D721Med (cell line): Measurements from ENCODE around the gene ASIC5.

Experiments
- DNase-seq: peaks from one replicate; pipeline ENCODE4 v3.0.0; 2011; ENCODE audit warnings: low spot score; ENCODE audit not compliant: insufficient read length
- FAIRE-seq: peaks from 2 replicates; lab custom pipeline; 2011; peaks lifted over from hg19 to GRCh38; lab: Jason Lieb, UNC
- TF ChIP-seq, protein P1 (sequence below): IDR thresholded peaks from 2 replicates; pipeline ENCODE4 v1.5.1; 2012; ENCODE audit warnings: mild to moderate bottlenecking, control low read depth; ENCODE audit not compliant: insufficient read depth; ENCODE audit errors: missing control alignments

Gene ASIC5, protein sequence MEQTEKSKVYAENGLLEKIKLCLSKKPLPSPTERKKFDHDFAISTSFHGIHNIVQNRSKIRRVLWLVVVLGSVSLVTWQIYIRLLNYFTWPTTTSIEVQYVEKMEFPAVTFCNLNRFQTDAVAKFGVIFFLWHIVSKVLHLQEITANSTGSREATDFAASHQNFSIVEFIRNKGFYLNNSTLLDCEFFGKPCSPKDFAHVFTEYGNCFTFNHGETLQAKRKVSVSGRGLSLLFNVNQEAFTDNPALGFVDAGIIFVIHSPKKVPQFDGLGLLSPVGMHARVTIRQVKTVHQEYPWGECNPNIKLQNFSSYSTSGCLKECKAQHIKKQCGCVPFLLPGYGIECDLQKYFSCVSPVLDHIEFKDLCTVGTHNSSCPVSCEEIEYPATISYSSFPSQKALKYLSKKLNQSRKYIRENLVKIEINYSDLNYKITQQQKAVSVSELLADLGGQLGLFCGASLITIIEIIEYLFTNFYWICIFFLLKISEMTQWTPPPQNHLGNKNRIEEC

DNA sequence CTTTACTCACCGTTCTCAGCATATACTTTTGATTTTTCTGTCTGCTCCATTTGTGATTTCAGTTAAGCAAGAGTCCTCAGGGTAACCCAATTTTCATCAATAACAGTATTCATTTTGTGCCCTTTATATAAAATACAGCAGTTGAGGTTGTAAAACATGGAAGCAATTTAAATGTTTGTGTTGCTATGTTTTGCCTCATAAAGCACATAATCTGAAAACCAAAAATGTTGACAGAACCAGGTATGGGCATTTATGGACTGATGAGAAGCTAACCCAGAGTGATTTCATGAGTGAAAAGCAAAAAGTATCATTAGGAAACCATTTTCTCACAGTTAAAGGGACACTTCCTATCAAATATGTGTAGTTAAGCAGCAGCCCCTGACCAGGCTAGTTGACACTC, at the start of gene ASIC5:
Gene ASIC5, minus strand, starts transcription at position 101 of the 400 bp plus-strand sequence. Its CDS starts 51 bp downstream, at position 50.
- no peak for FAIRE-seq
- TF ChIP-seq, protein P1, sequence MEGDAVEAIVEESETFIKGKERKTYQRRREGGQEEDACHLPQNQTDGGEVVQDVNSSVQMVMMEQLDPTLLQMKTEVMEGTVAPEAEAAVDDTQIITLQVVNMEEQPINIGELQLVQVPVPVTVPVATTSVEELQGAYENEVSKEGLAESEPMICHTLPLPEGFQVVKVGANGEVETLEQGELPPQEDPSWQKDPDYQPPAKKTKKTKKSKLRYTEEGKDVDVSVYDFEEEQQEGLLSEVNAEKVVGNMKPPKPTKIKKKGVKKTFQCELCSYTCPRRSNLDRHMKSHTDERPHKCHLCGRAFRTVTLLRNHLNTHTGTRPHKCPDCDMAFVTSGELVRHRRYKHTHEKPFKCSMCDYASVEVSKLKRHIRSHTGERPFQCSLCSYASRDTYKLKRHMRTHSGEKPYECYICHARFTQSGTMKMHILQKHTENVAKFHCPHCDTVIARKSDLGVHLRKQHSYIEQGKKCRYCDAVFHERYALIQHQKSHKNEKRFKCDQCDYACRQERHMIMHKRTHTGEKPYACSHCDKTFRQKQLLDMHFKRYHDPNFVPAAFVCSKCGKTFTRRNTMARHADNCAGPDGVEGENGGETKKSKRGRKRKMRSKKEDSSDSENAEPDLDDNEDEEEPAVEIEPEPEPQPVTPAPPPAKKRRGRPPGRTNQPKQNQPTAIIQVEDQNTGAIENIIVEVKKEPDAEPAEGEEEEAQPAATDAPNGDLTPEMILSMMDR, result no peak
- no peak for DNase-seq

DNA sequence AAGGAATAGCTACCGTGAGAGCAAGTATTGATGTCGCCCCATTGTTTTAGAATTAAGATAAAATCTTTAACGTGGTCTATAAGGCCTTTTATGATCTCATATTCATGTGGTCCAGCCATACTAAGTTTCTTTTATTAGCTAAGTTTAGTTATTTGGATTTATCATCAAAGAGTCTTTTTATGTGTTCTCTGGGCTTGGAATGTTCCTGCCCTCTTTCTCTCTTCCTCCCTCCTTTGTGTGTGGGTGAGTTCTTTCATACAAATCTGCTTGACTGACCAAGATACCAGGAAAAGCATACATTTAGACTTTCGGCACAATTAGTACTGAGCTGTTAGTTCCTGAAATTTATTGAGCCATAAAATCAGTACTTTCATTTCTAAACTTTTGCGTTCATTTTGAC, 48.7 kb upstream of the ASIC5 start:
- FAIRE-seq (no peak), DNase-seq (no peak)
- TF ChIP-seq, protein P1, result no peak

DNA sequence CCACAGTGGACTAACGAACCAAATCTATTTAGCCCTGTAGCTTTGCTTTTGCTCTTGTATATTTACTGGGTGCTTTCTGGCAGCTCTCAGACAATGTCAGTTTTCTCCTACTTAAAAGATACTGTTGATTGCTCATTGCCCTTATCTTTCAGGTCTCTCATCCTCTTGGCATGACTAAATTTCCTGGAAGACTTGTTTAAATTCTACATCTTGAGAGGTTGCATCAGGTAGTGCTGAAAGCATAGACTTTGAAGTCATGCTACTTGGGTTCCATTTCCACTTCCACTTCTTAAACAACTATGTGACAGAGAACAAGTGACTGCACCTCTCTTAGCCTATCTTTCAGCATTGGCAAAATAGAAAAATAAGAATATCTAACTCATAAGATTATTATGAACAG, 45.8 kb upstream of the ASIC5 start:
- DNase-seq, result no peak
- TF ChIP-seq, protein P1, result no peak
- no peak for FAIRE-seq

DNA sequence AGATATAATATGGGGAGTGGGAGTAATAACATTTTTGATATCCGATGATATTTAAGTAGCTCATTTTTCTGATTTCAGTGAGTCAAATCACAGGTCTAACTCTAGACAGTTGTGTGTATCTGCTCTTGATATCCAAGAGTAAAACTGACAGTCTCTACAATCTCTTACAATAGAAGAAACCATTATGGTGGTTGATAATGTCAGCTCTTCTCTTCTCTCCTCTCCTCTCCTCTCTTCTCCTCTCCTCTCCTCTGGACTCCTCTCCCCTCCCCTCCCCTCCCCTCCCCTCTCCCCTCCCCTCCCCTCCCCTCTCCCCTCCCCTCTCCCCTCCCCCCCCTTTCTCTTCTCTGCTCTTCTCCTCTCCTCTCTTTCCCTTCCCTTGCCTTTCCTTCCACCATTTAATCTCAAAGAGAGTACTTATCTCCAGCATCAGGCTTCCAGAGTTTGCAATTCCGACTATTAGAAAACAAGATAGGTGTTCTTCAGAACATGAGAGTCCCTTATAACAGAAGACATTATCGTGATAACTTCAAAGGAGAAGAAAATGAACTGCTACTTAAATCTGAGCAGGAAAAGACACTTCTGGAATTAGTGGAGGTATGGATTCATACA, 43.6 kb upstream of the ASIC5 start:
- no peak for DNase-seq
- TF ChIP-seq, protein P1, result no peak
- no peak for FAIRE-seq

DNA sequence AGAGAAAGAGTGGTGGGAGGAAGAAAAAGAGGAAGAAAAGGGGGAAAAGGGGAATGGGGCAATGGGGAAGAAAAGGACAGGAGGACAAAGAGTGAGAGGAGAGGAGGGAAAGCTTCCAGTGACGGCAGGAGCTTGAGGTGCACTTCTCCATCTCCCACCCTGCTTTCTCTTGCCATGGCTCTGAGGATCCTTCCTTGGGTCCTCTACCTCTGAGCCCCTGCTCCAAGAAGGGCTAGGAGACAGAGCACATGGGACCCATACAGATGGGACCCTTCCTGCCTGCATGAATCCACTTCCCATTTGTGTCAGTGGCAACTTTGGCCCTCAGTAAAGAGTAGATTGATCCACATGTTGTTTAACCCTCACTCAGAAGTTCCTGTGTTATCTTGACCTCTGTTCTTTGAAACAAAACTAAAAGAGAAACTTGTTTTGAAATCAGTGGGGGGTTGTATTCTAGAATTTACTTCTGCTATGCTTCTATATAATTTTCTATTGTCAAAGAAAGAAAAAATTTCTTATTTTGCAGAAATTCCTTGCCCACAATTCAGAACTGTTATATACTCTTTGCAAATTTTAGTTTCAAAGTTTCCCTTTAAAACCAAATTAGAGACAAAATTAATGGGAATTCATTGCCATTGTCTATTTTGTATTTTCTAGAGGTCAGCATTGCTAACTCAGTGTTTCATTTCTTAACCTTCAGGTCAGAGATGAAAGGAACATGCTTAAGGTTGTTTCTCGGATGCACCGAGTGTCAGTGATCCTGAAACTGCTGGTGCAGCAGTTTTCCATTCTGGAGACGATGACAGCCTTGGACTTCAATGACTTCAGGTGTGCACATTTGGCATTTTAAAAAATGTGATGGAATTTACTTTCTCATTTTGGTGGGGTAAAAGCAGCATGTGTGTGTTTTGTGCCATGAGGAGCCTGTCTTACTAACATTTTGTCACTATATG, 42.4 kb upstream of the ASIC5 start:
- no peak for DNase-seq
- TF ChIP-seq, protein P1, result no peak
- no peak for FAIRE-seq

DNA sequence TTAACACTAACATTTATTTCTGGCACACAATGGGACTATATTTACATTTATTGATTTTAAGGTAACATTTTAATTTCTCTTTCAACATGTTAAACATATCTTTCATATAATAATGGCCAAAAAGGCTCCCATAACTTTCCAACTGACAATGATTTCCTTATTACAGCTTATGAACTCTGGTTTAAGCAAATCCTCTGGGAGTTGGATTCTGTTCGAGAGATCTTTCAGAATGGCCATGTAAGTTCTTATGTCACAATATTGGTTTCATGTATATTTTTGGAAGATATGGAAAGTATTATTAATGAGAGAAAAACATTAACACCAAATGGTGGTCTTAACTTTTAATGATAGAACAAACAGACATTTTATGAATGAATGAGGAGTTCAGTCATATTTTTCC, 41.5 kb upstream of the ASIC5 start:
- DNase-seq, result no peak
- TF ChIP-seq, protein P1, result no peak
- no peak for FAIRE-seq
